ENCODE results near the gene FSIP1. TPM values are rescaled to one million over a fixed set of nuclear protein-coding genes. Genes with fewer than 3 reads are reported as not detected.

The FSIP1 gene
- total and polyA plus RNA-seq, 9 donors, result 0.13 to 6.8 (median 0.79) TPM

DNA sequence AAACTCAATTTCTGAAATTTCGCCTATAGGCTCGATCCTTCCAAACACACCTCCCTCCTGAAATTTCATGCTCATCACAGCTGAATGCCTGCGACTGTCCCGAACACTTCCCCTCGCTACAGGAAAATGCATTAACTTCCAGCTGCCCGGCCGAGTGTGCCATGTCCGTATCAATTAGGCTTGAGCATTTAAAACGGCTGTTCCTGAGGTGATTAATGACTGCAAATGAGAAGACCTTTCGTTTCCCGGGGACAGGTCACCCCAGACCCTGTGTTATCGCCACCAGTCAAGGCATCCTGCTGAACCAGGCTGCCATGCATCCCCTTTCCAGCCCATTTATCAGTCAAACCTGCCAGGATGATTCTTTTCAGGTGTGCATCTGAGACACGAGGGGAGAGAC, 138.5 kb downstream of the FSIP1 start:
- Histone ChIP-seq H3K27me3 (no peaks in the 10 kb centered on the region), H3K9me3 (no peaks in the 10 kb centered on the region), H3K4me3 (no peak overlapping the region), H3K36me3 (no peaks in the 10 kb centered on the region), H3K4me1 (ENCODE audit: insufficient read depth) (no peaks in the 10 kb centered on the region), H3K27ac (no peak overlapping the region)
- WGBS, 3 donors, result 81 to 82% (median 82%) methylated on average over 13 of the region's 13 CpGs
- TF ChIP-seq EP300 (IDR thresholded peaks at IDR 0.05) (no peak), CTCF (IDR thresholded peaks at IDR 0.05) (no peak), POLR2A (IDR thresholded peaks at IDR 0.05) (no peak)
- DNase-seq, result no peak
- intact Hi-C loops (cut with DNase I), result no loop called here

GRCh38 chr15:39643727-39644126, 138.9 kb downstream of the FSIP1 start:
- 85 to 89% (median 87%) methylated on average over 1 of the region's 1 CpG for WGBS, 3 donors

GRCh38 chr15:39642011-39642640, 140.5 kb downstream of the FSIP1 start:
- no peak for DNase-seq
- H3K27ac ChIP-seq, result no peak overlapping the region
- H3K9me3 ChIP-seq, result no peaks in the 10 kb centered on the region
- 42 to 51% (median 46%) methylated on average over 5 of the region's 5 CpGs for WGBS, 3 donors
- no peak overlapping the region for H3K4me3 ChIP-seq
- H3K36me3 ChIP-seq, result no peaks in the 10 kb centered on the region
- intact Hi-C loops (cut with DNase I), result no loop called here
- TF ChIP-seq CTCF (IDR thresholded peaks at IDR 0.05) (no peak), POLR2A (IDR thresholded peaks at IDR 0.05) (no peak), EP300 (IDR thresholded peaks at IDR 0.05) (no peak)
- H3K27me3 ChIP-seq, result no peaks in the 10 kb centered on the region
- no peaks in the 10 kb centered on the region for H3K4me1 ChIP-seq (ENCODE audit: insufficient read depth)

More at GRCh38 chr15:39643727-39644126, 138.9 kb downstream of the FSIP1 start:
- intact Hi-C loops (cut with DNase I), result no loop called here
- no peak for TF ChIP-seq EP300 (IDR thresholded peaks at IDR 0.05)
- no peak for TF ChIP-seq POLR2A (IDR thresholded peaks at IDR 0.05)
- TF ChIP-seq CTCF (IDR thresholded peaks at IDR 0.05), result no peak
- DNase-seq, result no peak
- H3K36me3 ChIP-seq, result no peaks in the 10 kb centered on the region
- no peaks in the 10 kb centered on the region for H3K9me3 ChIP-seq
- no peak overlapping the region for H3K27ac ChIP-seq
- H3K4me1 ChIP-seq (ENCODE audit: insufficient read depth), result no peaks in the 10 kb centered on the region
- H3K27me3 ChIP-seq, result no peaks in the 10 kb centered on the region
- no peak overlapping the region for H3K4me3 ChIP-seq

GRCh38 chr15:39641191-39641889, 141.3 kb downstream of the FSIP1 start:
- TF ChIP-seq CTCF (IDR thresholded peaks at IDR 0.05) (no peak), EP300 (IDR thresholded peaks at IDR 0.05) (no peak), POLR2A (IDR thresholded peaks at IDR 0.05) (no peak)
- no peak for DNase-seq
- Histone ChIP-seq H3K4me3 (no peak overlapping the region), H3K4me1 (ENCODE audit: insufficient read depth) (no peaks in the 10 kb centered on the region), H3K9me3 (no peaks in the 10 kb centered on the region), H3K27ac (no peak overlapping the region), H3K36me3 (no peaks in the 10 kb centered on the region), H3K27me3 (no peaks in the 10 kb centered on the region)
- WGBS, 3 donors, result 88 to 94% (median 90%) methylated on average over 11 of the region's 11 CpGs
- intact Hi-C loops (cut with DNase I), result no loop called here

Measured in ovary (tissue), 9 donors.